ENCODE data around the gene CLIC6.

DNA sequence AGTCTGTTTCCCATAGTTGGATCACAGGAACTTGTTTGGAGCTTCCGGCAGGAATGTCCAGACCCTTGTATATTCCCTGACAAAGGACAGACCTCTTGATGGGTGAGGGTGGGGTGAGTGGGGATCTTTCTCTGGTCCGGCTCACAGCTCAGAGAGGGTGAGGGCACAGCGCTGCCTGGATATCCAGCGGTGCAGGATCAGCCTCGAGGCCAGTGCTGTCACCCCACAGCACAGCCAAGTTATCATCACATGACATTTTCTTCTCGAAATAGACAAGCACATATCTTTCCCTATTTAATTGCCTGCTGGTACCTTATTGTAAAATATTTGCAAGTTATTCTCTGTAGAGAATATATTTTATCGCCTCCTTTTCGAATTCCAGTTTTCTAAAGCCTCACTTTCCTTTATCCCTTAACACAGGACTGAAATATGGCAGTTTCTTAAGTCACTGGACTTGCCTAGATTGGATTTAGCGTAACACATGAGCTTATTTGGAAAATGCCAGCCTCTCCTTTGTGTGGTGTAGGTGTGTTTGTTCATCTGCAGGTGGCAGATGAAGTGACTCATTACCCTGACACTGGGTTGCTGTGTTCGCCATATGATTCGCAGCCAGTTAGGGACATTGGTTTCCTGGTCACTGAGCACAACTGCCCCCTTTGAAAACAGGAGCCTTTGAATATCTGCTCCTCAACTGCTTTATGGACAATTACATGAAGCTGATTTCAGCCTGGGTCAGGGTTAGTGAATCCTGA is 21.4 kb downstream of the CLIC6 start:
- TF ChIP-seq, protein P1, sequence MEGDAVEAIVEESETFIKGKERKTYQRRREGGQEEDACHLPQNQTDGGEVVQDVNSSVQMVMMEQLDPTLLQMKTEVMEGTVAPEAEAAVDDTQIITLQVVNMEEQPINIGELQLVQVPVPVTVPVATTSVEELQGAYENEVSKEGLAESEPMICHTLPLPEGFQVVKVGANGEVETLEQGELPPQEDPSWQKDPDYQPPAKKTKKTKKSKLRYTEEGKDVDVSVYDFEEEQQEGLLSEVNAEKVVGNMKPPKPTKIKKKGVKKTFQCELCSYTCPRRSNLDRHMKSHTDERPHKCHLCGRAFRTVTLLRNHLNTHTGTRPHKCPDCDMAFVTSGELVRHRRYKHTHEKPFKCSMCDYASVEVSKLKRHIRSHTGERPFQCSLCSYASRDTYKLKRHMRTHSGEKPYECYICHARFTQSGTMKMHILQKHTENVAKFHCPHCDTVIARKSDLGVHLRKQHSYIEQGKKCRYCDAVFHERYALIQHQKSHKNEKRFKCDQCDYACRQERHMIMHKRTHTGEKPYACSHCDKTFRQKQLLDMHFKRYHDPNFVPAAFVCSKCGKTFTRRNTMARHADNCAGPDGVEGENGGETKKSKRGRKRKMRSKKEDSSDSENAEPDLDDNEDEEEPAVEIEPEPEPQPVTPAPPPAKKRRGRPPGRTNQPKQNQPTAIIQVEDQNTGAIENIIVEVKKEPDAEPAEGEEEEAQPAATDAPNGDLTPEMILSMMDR (conservative IDR thresholded peaks at IDR 0.05; ENCODE audit: low read depth in 2 of 2) = no peak
- TF ChIP-seq EZH2 (IDR thresholded peaks at IDR 0.05; ENCODE audit: low read depth, unreplicated experiment) = no peak
- TF ChIP-seq, protein P2, sequence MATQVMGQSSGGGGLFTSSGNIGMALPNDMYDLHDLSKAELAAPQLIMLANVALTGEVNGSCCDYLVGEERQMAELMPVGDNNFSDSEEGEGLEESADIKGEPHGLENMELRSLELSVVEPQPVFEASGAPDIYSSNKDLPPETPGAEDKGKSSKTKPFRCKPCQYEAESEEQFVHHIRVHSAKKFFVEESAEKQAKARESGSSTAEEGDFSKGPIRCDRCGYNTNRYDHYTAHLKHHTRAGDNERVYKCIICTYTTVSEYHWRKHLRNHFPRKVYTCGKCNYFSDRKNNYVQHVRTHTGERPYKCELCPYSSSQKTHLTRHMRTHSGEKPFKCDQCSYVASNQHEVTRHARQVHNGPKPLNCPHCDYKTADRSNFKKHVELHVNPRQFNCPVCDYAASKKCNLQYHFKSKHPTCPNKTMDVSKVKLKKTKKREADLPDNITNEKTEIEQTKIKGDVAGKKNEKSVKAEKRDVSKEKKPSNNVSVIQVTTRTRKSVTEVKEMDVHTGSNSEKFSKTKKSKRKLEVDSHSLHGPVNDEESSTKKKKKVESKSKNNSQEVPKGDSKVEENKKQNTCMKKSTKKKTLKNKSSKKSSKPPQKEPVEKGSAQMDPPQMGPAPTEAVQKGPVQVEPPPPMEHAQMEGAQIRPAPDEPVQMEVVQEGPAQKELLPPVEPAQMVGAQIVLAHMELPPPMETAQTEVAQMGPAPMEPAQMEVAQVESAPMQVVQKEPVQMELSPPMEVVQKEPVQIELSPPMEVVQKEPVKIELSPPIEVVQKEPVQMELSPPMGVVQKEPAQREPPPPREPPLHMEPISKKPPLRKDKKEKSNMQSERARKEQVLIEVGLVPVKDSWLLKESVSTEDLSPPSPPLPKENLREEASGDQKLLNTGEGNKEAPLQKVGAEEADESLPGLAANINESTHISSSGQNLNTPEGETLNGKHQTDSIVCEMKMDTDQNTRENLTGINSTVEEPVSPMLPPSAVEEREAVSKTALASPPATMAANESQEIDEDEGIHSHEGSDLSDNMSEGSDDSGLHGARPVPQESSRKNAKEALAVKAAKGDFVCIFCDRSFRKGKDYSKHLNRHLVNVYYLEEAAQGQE (IDR thresholded peaks at IDR 0.05; ENCODE audit: unreplicated experiment) = no peak
- no peak for TF ChIP-seq EZH2phosphoT487 (IDR thresholded peaks at IDR 0.05; ENCODE audit: unreplicated experiment)

All from GM23338 (cell line).